GM03348 (cell line): ENCODE results near the gene TMEM203.

Experiments
- DNase-seq: peaks from one replicate; pipeline ENCODE4 v3.0.0; 2012; ENCODE audit warnings: low spot score

The TMEM203 gene

GRCh38 chr9:137228968-137229896 is 23.8 kb upstream of the TMEM203 start:
- no peak for DNase-seq

- no peak for DNase-seq
Observed at GRCh38 chr9:137228506-137228967, 23.1 kb upstream of the TMEM203 start.

- no peak for DNase-seq
Observed at GRCh38 chr9:137227853-137228505, 22.5 kb upstream of the TMEM203 start.

- peak; percentile 83 for DNase-seq
Observed at GRCh38 chr9:137227054-137227852, 21.8 kb upstream of the TMEM203 start, which contains the start of gene RNF224. RNF224 (plus strand) TSS chr9:137227502; CDS start chr9:137228336, 834 bp downstream.

GRCh38 chr9:137226338-137227053 is 21.0 kb upstream of the TMEM203 start:
- DNase-seq = no peak

- DNase-seq = no peak
Observed at GRCh38 chr9:137225699-137226331, 20.4 kb upstream of the TMEM203 start.

- DNase-seq = no peak
Observed at GRCh38 chr9:137224830-137225694, 19.6 kb upstream of the TMEM203 start, which contains the start of gene CYSRT1. CYSRT1 (plus strand) TSS chr9:137225174; CDS start chr9:137225622, 448 bp downstream.

GRCh38 chr9:137223078-137223970 is 17.9 kb upstream of the TMEM203 start:
- DNase-seq = peak; percentile 99

GRCh38 chr9:137222190-137223077 is 17.0 kb upstream of the TMEM203 start, which contains the start of gene RNF208:
RNF208 (minus strand) TSS chr9:137222240; CDS start chr9:137221212, 1,028 bp downstream.
- DNase-seq = peak; percentile 32

GRCh38 chr9:137221506-137222111 is 16.2 kb upstream of the TMEM203 start:
- DNase-seq = no peak

- DNase-seq = no peak
Observed at GRCh38 chr9:137221095-137221505, 15.7 kb upstream of the TMEM203 start.

- no peak for DNase-seq
Observed at GRCh38 chr9:137220317-137221094, 15.1 kb upstream of the TMEM203 start.

- no peak for DNase-seq
Observed at GRCh38 chr9:137219757-137220316, 14.4 kb upstream of the TMEM203 start.

GRCh38 chr9:137218754-137219271 is 13.4 kb upstream of the TMEM203 start:
- no peak for DNase-seq

- DNase-seq = no peak
Observed at GRCh38 chr9:137218212-137218753, 12.8 kb upstream of the TMEM203 start.
